CD8-positive, alpha-beta memory T cell (primary cell): ENCODE results near the gene RCN2. TPM values are rescaled to one million over a fixed set of nuclear protein-coding genes. Genes with fewer than 3 reads are reported as not detected.

Source experiments
- CTCF ChIA-PET: fragments of 350-600 bp; sonication (Branson Sonifier 250); formaldehyde crosslinking; loops from one replicate; lab custom pipeline; 2021; ENCODE audit warnings: antibody characterized with exemption; lab: Charles Lee
- POLR2A ChIA-PET: fragments of 350-600 bp; sonication (Branson Sonifier 250); formaldehyde crosslinking; loops from one replicate; lab custom pipeline; 2021; ENCODE audit warnings: antibody characterized with exemption; lab: Charles Lee
- DNase-seq, 5 donors: peaks; one replicate each; pipeline versions ENCODE4 v3.0.0 to v3.0.0-alpha.2; 2020 to 2022; ENCODE audit warnings: mixed read lengths in 1 of 5
- H3K27ac ChIP-seq: one replicate; pipeline ENCODE4 v1.7.0; 2013; ENCODE audit warnings: low read depth, mild to moderate bottlenecking, low read length, moderate library complexity
- H3K27me3 ChIP-seq: 2 replicates; pipeline ENCODE4 v1.7.0; 2013; ENCODE audit warnings: low read length, mild to moderate bottlenecking; ENCODE audit not compliant: insufficient read depth, poor library complexity, severe bottlenecking
- H3K36me3 ChIP-seq: 2 replicates; pipeline ENCODE4 v1.7.0; 2013; ENCODE audit warnings: mild to moderate bottlenecking, low read length, moderate library complexity; ENCODE audit not compliant: insufficient read depth
- H3K4me1 ChIP-seq: 2 replicates; pipeline ENCODE4 v1.7.0; 2013; ENCODE audit warnings: mild to moderate bottlenecking, low read length, moderate library complexity; ENCODE audit not compliant: insufficient read depth
- H3K4me3 ChIP-seq: 2 replicates; pipeline ENCODE4 v1.7.0; 2013; ENCODE audit warnings: mild to moderate bottlenecking, low read length
- H3K9me3 ChIP-seq: 2 replicates; pipeline ENCODE4 v1.7.0; 2013; ENCODE audit warnings: mild to moderate bottlenecking, low read length
- H3K27ac Mint-ChIP-seq, 8 donors: one replicate each; pipeline ENCODE4 v1.8.0; 2020 to 2021; ENCODE audit warnings: mixed read lengths in 8 of 8, mild to moderate bottlenecking in 6 of 8, inconsistent platforms in 3 of 8, moderate library complexity in 3 of 8
- H3K27me3 Mint-ChIP-seq, 2 donors: one replicate each; pipeline ENCODE4 v1.8.0; 2020 to 2021; ENCODE audit warnings: mixed read lengths in 2 of 2, mild to moderate bottlenecking in 1 of 2, moderate library complexity in 1 of 2
- H3K36me3 Mint-ChIP-seq, 3 donors: one replicate each; pipeline ENCODE4 v1.8.0; 2020 to 2021; ENCODE audit warnings: mixed read lengths in 3 of 3, inconsistent platforms in 1 of 3, mild to moderate bottlenecking in 1 of 3
- H3K4me1 Mint-ChIP-seq, 3 donors: one replicate each; pipeline ENCODE4 v1.8.0; 2020 to 2021; ENCODE audit warnings: mixed read lengths in 3 of 3, inconsistent platforms in 1 of 3, mild to moderate bottlenecking in 1 of 3
- H3K4me3 Mint-ChIP-seq, 7 donors: one replicate each; pipeline ENCODE4 v1.8.0; 2020 to 2021; ENCODE audit warnings: mixed read lengths in 7 of 7, mild to moderate bottlenecking in 6 of 7, moderate library complexity in 4 of 7, inconsistent platforms in 2 of 7
- H3K9me3 Mint-ChIP-seq, 5 donors: one replicate each; pipeline ENCODE4 v1.8.0; 2020 to 2022; ENCODE audit warnings: mixed read lengths in 5 of 5, mild to moderate bottlenecking in 3 of 5, moderate library complexity in 2 of 5, inconsistent platforms in 1 of 5
- polyA plus RNA-seq: library from polyadenylated mRNA; unstranded; fragments of 300-500 nt; fragmentation: Illumina TruSeq; gene quantifications from one replicate; pipeline ENCODE4 v1.2.3, GENCODE V29; 2021
- total RNA-seq, 2 experiments: library from RNA; stranded (reverse); gene quantifications; one replicate each; pipeline ENCODE4 v1.2.3, GENCODE V29; 2021

Gene RCN2
- total and polyA plus RNA-seq, 3 experiments from 2014 or later = 35.9 to 54.2 (median 37.1) TPM

DNA sequence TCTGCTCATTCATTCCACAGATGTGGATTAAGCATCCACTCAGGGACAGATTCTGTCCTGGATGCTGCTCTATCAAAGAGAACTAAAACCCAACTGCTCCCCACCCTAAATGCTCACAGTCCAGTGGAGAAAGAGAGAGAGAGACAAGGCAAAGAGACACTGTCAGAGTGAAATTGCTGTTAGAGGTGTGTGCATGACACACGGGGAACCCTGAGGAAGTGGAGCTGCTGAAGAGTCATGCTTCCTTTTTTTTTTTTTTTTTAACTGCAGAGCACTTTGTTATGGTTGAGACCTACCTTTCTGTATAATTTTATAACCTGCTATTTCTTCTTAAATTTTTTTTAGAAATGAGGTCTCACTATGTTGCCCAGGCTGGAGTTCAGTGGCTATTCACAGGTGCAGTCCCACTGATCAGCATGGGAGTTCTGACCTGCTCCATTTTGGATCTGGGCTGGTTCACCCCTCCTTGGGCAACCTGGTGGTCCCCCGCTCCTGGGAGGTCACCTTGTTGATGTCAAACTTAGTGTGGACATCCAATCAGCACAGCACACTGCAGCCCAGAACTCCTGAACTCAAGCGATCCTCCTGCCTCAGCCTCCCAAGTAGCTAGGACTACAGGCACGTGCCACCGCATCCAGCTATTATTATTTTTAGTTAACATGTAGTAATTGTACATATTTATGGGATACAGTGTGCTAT lies 45.2 kb downstream of the RCN2 start:
- H3K4me3 Mint-ChIP-seq = no peak overlapping the region
- Histone ChIP-seq H3K9me3 (no peaks in the 10 kb centered on the region), H3K36me3 (no peaks in the 10 kb centered on the region), H3K27ac (no peak overlapping the region), H3K27me3 (no peaks in the 10 kb centered on the region), H3K4me1 (peaks cover 4% of the 10 kb centered on the region), H3K4me3 (no peak overlapping the region)
- H3K9me3 Mint-ChIP-seq = peaks cover 0 to 2% (median 0%) of the 10 kb centered on the region in 5 donors
- peaks cover 11 to 22% (median 16%) of the 10 kb centered on the region in 3 donors for H3K4me1 Mint-ChIP-seq
- H3K27ac Mint-ChIP-seq = peak overlapping the region in 1 of 8 donors; percentile 26
- no peak for DNase-seq
- POLR2A ChIA-PET = no interaction called here
- peaks cover 0 to 4% (median 0%) of the 10 kb centered on the region in 3 donors for H3K36me3 Mint-ChIP-seq
- H3K27me3 Mint-ChIP-seq = peaks cover 0 to 3% of the 10 kb centered on the region in 2 donors
- CTCF ChIA-PET = interaction anchor here (0.7 to 7.5 kb wide), 6 partner anchors 18 to 520 kb away, joined by 3 to 78 read pairs (median 3); partner anchors contain the start of gene PSTPIP1

DNA sequence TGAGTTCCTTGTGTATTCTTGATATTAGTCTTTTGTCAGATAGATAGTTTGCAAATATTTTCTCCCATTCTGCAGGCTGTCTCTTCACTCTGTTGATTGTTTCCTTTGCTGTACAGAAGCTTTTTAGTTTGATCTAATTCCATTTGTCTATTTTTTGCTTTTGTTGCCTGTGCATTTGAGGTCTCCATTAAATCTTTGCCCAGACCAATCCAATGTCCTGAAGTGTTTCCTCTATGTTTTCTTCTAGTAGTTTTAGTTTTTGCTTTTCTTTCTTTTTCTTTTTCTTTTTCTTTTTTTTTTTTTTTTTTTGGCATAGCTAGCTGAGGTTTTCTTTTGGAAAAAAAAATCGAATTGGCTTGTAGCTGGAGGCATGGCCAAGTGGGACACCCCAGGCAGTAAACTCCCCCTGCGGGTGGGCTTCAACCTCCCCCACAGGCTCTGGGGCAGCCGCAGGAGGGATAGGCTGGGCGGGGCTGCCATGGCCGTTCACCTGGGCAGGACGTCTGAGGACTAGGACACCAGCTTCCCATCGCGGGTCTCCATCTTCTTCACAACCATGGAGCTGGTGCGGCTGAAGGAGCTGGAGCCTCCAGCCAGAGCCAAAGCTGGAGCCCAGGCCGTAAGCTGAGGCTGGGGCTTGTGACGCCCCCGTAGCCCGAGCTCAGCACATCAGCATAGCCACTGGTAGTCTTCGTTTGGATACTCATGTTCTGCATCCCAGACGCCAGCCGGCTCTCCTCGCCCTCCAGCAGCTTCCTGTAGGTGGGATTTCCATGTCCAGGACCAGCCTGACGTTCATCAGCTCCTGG lies 47.2 kb downstream of the RCN2 start:
- no peak overlapping the region for H3K4me3 ChIP-seq
- H3K27me3 Mint-ChIP-seq = peaks cover 0 to 5% of the 10 kb centered on the region in 2 donors
- no peak overlapping the region for H3K27ac ChIP-seq
- H3K9me3 ChIP-seq = no peaks in the 10 kb centered on the region
- POLR2A ChIA-PET = interaction anchor here (0.7 kb wide), 1 partner anchor 463 kb away, joined by 4 read pairs; no protein-coding TSS in a partner anchor
- H3K9me3 Mint-ChIP-seq = peaks cover 0 to 2% (median 0%) of the 10 kb centered on the region in 5 donors
- peaks cover 0 to 4% (median 0%) of the 10 kb centered on the region in 3 donors for H3K36me3 Mint-ChIP-seq
- DNase-seq = no peak
- H3K27me3 ChIP-seq = no peaks in the 10 kb centered on the region
- no peak overlapping the region for H3K4me3 Mint-ChIP-seq
- H3K4me1 Mint-ChIP-seq = peaks cover 6 to 23% (median 12%) of the 10 kb centered on the region in 3 donors
- CTCF ChIA-PET = interaction anchor here (0.8 to 1.7 kb wide), 7 partner anchors 18 to 53 kb away, joined by 3 to 6 read pairs (median 3); no protein-coding TSS in a partner anchor
- no peaks in the 10 kb centered on the region for H3K4me1 ChIP-seq
- H3K27ac Mint-ChIP-seq = peak overlapping the region in 1 of 8 donors; percentile 52
- H3K36me3 ChIP-seq = no peaks in the 10 kb centered on the region

DNA sequence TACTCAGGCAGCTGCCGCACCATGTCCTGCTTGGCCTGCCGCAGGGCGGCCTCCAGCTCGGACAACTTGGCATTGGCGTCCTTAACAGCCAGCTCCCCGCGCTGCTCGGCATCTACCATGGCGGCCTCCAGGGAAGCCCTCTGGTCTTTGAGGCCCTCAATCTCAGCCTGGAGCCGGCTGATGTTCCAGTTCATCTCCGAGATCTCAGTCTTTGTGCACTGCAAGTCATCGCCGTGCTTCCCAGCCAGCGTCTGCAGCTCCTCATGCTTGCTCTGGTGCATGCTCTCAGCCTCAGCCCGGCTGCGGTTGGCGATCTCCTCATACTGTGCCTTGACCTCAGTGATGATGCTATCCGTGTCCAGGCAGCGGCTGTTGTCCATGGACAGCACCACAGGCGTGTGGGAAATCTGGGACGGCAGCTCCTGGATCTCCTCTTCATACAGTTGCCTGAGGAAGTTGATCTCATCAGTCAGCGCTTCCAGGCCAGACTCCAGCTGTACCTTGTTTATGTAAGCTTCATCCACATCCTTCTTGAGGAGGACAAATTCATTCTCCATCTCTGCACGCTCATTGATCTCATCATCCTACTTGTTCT lies 47.9 kb downstream of the RCN2 start:
- Histone ChIP-seq H3K4me1 (no peaks in the 10 kb centered on the region), H3K36me3 (no peaks in the 10 kb centered on the region), H3K9me3 (no peaks in the 10 kb centered on the region), H3K4me3 (no peak overlapping the region), H3K27me3 (no peaks in the 10 kb centered on the region), H3K27ac (no peak overlapping the region)
- H3K4me1 Mint-ChIP-seq = peaks cover 5 to 19% (median 12%) of the 10 kb centered on the region in 3 donors
- DNase-seq = no peak
- peaks cover 0 to 2% (median 0%) of the 10 kb centered on the region in 5 donors for H3K9me3 Mint-ChIP-seq
- H3K27me3 Mint-ChIP-seq = peaks cover 0 to 5% of the 10 kb centered on the region in 2 donors
- H3K36me3 Mint-ChIP-seq = peaks cover 0 to 4% (median 0%) of the 10 kb centered on the region in 3 donors
- H3K27ac Mint-ChIP-seq = no peak overlapping the region
- CTCF ChIA-PET = interaction anchor here (0.7 to 1.6 kb wide), 6 partner anchors 17 to 44 kb away, joined by 3 to 4 read pairs (median 3); no protein-coding TSS in a partner anchor
- no peak overlapping the region for H3K4me3 Mint-ChIP-seq
- POLR2A ChIA-PET = interaction anchor here (0.7 kb wide), 1 partner anchor 462 kb away, joined by 4 read pairs; no protein-coding TSS in a partner anchor

DNA sequence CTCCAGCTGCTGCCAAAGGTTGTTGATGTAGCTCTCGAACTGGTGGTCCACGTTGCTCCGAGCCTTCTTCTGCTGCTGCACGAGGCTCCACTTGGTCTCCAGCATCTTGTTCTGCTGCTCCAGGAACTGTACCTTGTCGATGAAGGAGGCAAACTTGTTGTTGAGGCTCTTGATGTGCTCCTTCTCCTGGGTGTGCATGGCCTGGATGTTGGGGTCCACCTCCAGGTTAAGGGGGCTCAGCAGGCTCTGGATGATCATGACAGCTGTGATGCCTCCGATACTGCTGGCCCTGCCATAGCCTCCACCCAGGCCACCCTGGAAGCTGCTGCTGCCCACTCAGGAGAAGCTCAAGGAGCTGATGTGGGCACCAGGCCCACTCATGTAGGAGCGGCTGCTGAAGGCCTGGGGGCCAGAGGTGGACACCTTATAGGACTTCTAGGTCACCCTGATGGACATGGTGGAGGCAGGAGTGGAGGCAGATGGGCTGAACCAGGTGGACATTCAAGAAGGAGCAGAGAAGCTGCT lies 48.5 kb downstream of the RCN2 start:
- Histone ChIP-seq H3K36me3 (no peaks in the 10 kb centered on the region), H3K4me1 (no peaks in the 10 kb centered on the region), H3K9me3 (no peaks in the 10 kb centered on the region), H3K27me3 (no peaks in the 10 kb centered on the region), H3K27ac (no peak overlapping the region), H3K4me3 (no peak overlapping the region)
- Mint-ChIP-seq H3K4me1 (peaks cover 5 to 17% (median 12%) of the 10 kb centered on the region in 3 donors), H3K4me3 (no peak overlapping the region), H3K27ac (no peak overlapping the region), H3K36me3 (peaks cover 0 to 4% (median 0%) of the 10 kb centered on the region in 3 donors), H3K27me3 (peaks cover 0 to 5% of the 10 kb centered on the region in 2 donors), H3K9me3 (peaks cover 0 to 2% (median 0%) of the 10 kb centered on the region in 5 donors)
- ChIA-PET CTCF (interaction anchor here (0.7 to 1.6 kb wide), 3 partner anchors 18 to 39 kb away, joined by 3 to 4 read pairs (median 3); no protein-coding TSS in a partner anchor), POLR2A (no interaction called here)
- no peak for DNase-seq

DNA sequence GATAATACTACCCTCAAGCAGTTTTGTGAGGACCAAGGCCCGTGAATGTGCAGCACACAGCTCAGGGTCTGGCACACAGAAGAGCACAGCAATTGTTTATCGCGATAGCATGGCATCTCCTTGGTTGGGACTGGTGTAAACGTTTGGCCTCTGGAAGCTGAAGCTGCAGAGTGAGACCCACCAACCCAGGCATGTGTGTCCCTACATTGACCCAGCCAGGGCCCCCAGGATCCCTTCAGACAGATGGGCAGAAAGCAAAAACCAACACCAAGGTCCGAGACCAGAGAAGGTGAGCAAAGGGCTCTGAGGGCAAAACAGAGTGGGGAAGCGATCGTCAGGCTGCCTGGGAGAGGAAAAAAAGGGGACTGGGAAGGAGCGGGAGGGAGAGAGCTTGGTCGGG lies 50.8 kb downstream of the RCN2 start:
- no peak overlapping the region for H3K27ac ChIP-seq
- no peak for DNase-seq
- Mint-ChIP-seq H3K4me3 (no peak overlapping the region), H3K9me3 (peaks cover 0 to 2% (median 0%) of the 10 kb centered on the region in 5 donors), H3K27me3 (peaks cover 0 to 2% of the 10 kb centered on the region in 2 donors), H3K4me1 (peaks cover 6 to 20% (median 7%) of the 10 kb centered on the region in 3 donors), H3K36me3 (peaks cover 0 to 4% (median 0%) of the 10 kb centered on the region in 3 donors), H3K27ac (peak overlapping the region in 1 of 8 donors; percentile 93)
- peaks cover 8% of the 10 kb centered on the region for H3K4me1 ChIP-seq
- H3K27me3 ChIP-seq = no peaks in the 10 kb centered on the region
- ChIA-PET POLR2A (interaction anchor here (1.1 kb wide), 1 partner anchor 11 kb away, joined by 3 read pairs; no protein-coding TSS in a partner anchor), CTCF (interaction anchor here (1.6 kb wide), 1 partner anchor 14 kb away, joined by 3 read pairs; no protein-coding TSS in a partner anchor)
- H3K4me3 ChIP-seq = no peak overlapping the region
- no peaks in the 10 kb centered on the region for H3K9me3 ChIP-seq
- no peaks in the 10 kb centered on the region for H3K36me3 ChIP-seq

DNA sequence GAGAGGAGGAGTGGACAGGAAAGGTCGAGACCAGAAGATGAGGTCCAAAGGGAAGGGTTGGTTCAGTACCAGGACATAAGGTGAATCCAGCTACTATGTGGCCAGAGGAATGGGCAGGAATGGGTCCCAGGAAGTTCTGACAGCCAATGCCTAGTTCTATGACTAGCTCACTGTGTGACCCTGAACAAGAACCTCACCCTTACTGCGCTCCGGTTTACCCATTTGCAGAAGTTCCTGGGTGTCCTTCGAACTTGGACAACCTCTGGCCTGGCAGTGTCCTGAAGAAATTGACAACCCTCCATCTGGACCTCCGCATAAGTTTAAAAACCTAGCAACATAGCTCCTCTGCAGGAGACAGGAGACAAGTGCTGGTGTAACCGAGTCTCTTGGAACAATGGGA lies 51.2 kb downstream of the RCN2 start:
- Mint-ChIP-seq H3K4me1 (peaks cover 8 to 22% (median 10%) of the 10 kb centered on the region in 3 donors), H3K36me3 (peaks cover 0 to 4% (median 0%) of the 10 kb centered on the region in 3 donors), H3K9me3 (peaks cover 0 to 2% (median 0%) of the 10 kb centered on the region in 5 donors), H3K4me3 (no peak overlapping the region), H3K27ac (no peak overlapping the region), H3K27me3 (peaks cover 0 to 2% of the 10 kb centered on the region in 2 donors)
- DNase-seq = no peak
- Histone ChIP-seq H3K27me3 (no peaks in the 10 kb centered on the region), H3K4me3 (no peak overlapping the region), H3K4me1 (peaks cover 11% of the 10 kb centered on the region), H3K36me3 (no peaks in the 10 kb centered on the region), H3K9me3 (no peaks in the 10 kb centered on the region), H3K27ac (no peak overlapping the region)
- ChIA-PET CTCF (interaction anchor here (1.0 to 1.6 kb wide), 2 partner anchors 14 to 31 kb away, joined by 3 read pairs; no protein-coding TSS in a partner anchor), POLR2A (interaction anchor here (1.1 kb wide), 1 partner anchor 11 kb away, joined by 3 read pairs; no protein-coding TSS in a partner anchor)
